HTR-8/SVneo (cell line): ENCODE data around the gene DENND4B.
A peak's percentile ranks its signal among the peaks of the same experiment; 100 is the strongest.
"Not testable (repeated sequence)": the region's sequence is repeated elsewhere in the genome, so short reads cannot be mapped to it uniquely, and the experiment has no call there.

Experiments
- DNase-seq: peaks from one replicate; pipeline ENCODE4 v3.0.0; 2011; ENCODE audit warnings: low spot score, mixed read lengths; ENCODE audit not compliant: insufficient read length
- FAIRE-seq: peaks from 2 replicates; lab custom pipeline; 2011; peaks lifted over from hg19 to GRCh38; lab: Jason Lieb, UNC

Gene DENND4B

GRCh38 chr1:153946622-153947241 lies at the start of gene DENND4B:
Gene DENND4B, minus strand, starts transcription at chr1:153946718. Its CDS starts 2,344 bp downstream, at chr1:153944374.
- DNase-seq (peak; percentile 89), FAIRE-seq (no peak)

GRCh38 chr1:153995640-153996039 lies 49.1 kb upstream of the DENND4B start:
- FAIRE-seq: no peak
- DNase-seq: no peak

GRCh38 chr1:153995202-153995601 lies 48.7 kb upstream of the DENND4B start:
- FAIRE-seq (no peak), DNase-seq (no peak)

GRCh38 chr1:153991806-153992205 lies 45.3 kb upstream of the DENND4B start:
- no peak for FAIRE-seq
- no peak for DNase-seq

- DNase-seq (no peak), FAIRE-seq (no peak)
Measured at GRCh38 chr1:153991151-153991630, 44.7 kb upstream of the DENND4B start.

GRCh38 chr1:153990468-153991150 lies 44.1 kb upstream of the DENND4B start, which contains the start of gene RPS27:
Gene RPS27, plus strand, starts transcription at chr1:153990762. Its CDS starts 35 bp downstream, at chr1:153990797.
- FAIRE-seq: no peak

GRCh38 chr1:153987621-153988020 lies 41.1 kb upstream of the DENND4B start:
- DNase-seq: no peak

More at GRCh38 chr1:153990468-153991150, 44.1 kb upstream of the DENND4B start, which contains the start of gene RPS27:
- DNase-seq: peak; percentile 87

GRCh38 chr1:153985941-153986761 lies 39.6 kb upstream of the DENND4B start, which contains the start of gene RAB13:
Gene RAB13, minus strand, starts transcription at chr1:153986339. Its CDS starts 103 bp downstream, at chr1:153986236.
- peak; percentile 75 for DNase-seq
- no peak for FAIRE-seq

More at GRCh38 chr1:153987621-153988020, 41.1 kb upstream of the DENND4B start:
- no peak for FAIRE-seq

GRCh38 chr1:153985341-153985912 lies 38.9 kb upstream of the DENND4B start:
- FAIRE-seq: no peak

GRCh38 chr1:153984123-153984894 lies 37.8 kb upstream of the DENND4B start:
- DNase-seq (no peak), FAIRE-seq (no peak)

More at GRCh38 chr1:153985341-153985912, 38.9 kb upstream of the DENND4B start:
- peak; percentile 24 for DNase-seq

GRCh38 chr1:153981735-153982134 lies 35.2 kb upstream of the DENND4B start:
- not testable (repeated sequence) for FAIRE-seq, DNase-seq

- not testable (repeated sequence) for DNase-seq, FAIRE-seq
Measured at GRCh38 chr1:153979091-153979490, 32.6 kb upstream of the DENND4B start.

- DNase-seq: no peak
- no peak for FAIRE-seq
Measured at GRCh38 chr1:153978274-153978909, 31.9 kb upstream of the DENND4B start.

- DNase-seq (peak; percentile 69), FAIRE-seq (no peak)
Measured at GRCh38 chr1:153977250-153978240, 31.0 kb upstream of the DENND4B start, which contains the start of gene JTB. Gene JTB, minus strand, starts transcription at chr1:153977674. Its CDS starts 422 bp downstream, at chr1:153977252.

- no peak for FAIRE-seq
- no peak for DNase-seq
Measured at GRCh38 chr1:153976819-153977249, 30.3 kb upstream of the DENND4B start.

GRCh38 chr1:153973525-153973924 lies 27.0 kb upstream of the DENND4B start:
- DNase-seq: no peak
- no peak for FAIRE-seq

GRCh38 chr1:153973071-153973470 lies 26.6 kb upstream of the DENND4B start:
- no peak for DNase-seq
- FAIRE-seq: no peak
